ENCODE results near the gene KRTAP4-2. TPM values are rescaled to one million over a fixed set of nuclear protein-coding genes. Genes with fewer than 3 reads are reported as not detected.

Gene KRTAP4-2
- total and polyA plus RNA-seq, 2 donors (not counting 3 experiments of a cell fraction or from before 2014, with no cell fraction given): not detected

DNA sequence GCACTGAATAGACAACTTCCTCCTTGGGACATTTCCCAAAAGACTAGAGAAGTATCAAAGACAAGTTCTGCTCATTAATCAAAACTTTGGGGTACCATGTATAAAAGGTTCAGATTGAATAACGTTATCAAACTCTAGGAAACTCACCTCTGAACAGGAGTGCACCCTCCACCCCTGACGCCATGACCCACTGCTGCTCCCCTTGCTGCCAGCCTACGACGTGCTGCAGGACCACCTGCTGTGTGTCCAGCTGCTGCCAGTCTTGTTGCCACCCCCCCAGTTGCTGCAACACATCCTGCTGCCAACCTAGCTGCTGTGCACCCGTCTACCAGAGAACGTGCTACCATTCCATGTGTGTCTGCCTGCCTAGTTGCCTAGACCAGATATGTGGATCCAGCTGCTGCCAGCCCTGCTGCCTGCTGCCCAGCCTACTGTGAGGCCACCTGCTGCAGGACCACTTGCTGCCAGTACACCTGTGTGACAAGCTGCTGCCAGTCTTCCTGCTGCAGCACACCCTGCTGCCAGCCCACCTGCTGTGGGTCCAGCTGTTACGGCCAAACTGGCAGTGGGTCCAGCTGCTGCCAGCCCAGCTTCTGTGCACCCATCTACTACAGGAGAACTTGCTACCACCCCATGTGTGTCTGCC, 34.6 kb upstream of the KRTAP4-2 start:
- no peaks in the 10 kb centered on the region for H3K27me3 ChIP-seq (ENCODE audit: control insufficient read depth in 2 of 2, insufficient read depth in 2 of 2, low read length in 2 of 2)
- H4K20me1 ChIP-seq (replicated peaks; ENCODE audit: control insufficient read depth, extremely low read depth, insufficient read depth, low read length): no peaks in the 10 kb centered on the region
- H3K79me2 ChIP-seq (ENCODE audit: control insufficient read depth, insufficient read depth, low read length): no peaks in the 10 kb centered on the region
- H3K9ac ChIP-seq (replicated peaks; ENCODE audit: extremely low read depth, insufficient read depth, low read length): no peak overlapping the region
- no peak overlapping the region for H3K4me3 ChIP-seq (replicated peaks in 1 of 3; ENCODE audit: insufficient read depth in 1 of 3, low read depth in 1 of 3, low read length in 3 of 3)
- ChIA-PET POLR2A (no interaction called here), CTCF (no interaction called here)
- dilution Hi-C loops (cut with MboI; ENCODE audit: extremely low pct_ligation_motif_present, low sequenced_read_pairs) (no loop called here), intact Hi-C loops (cut with micrococcal nuclease) (no loop called here)
- BruUV-seq (replicated peaks): no TSS peak
- no peaks in the 10 kb centered on the region for H3K36me3 ChIP-seq (ENCODE audit: control insufficient read depth in 2 of 2, extremely low read depth in 1 of 2, insufficient read depth in 2 of 2, low read length in 2 of 2)
- H3K27ac ChIP-seq (ENCODE audit: insufficient read depth, low read depth, low read length): no peak overlapping the region
- H3K4me2 ChIP-seq (ENCODE audit: insufficient read depth, low read length): no peak overlapping the region
- H3K4me1 ChIP-seq (ENCODE audit: control insufficient read depth, extremely low read depth, insufficient read depth, low read length): no peaks in the 10 kb centered on the region
- no peaks in the 10 kb centered on the region for H3K9me3 ChIP-seq (replicated peaks; ENCODE audit: control insufficient read depth, insufficient read depth, low read length)
- no peak for DNase-seq (ENCODE audit: low read depth, low spot score)
- no peaks in the 10 kb centered on the region for H3K9me1 ChIP-seq (replicated peaks; ENCODE audit: control insufficient read depth, extremely low read depth, insufficient read depth, low read length)
- H2AFZ ChIP-seq (ENCODE audit: low read depth, low read length): no peak overlapping the region
- TF ChIP-seq EZH2 (IDR thresholded peaks at IDR 0.05; ENCODE audit: borderline replicate concordance, low read depth, low read length, severe bottlenecking): no peak
- no peak for TF ChIP-seq POLR2AphosphoS5 (IDR thresholded peaks at IDR 0.05; ENCODE audit: insufficient read depth, low read depth, low read length)
- TF ChIP-seq, protein P1, sequence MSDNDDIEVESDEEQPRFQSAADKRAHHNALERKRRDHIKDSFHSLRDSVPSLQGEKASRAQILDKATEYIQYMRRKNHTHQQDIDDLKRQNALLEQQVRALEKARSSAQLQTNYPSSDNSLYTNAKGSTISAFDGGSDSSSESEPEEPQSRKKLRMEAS (IDR thresholded peaks at IDR 0.05; ENCODE audit: insufficient read depth, insufficient read length): no peak
- no peak for TF ChIP-seq JUN (IDR thresholded peaks at IDR 0.05; ENCODE audit: borderline replicate concordance, insufficient read depth, insufficient read length, low read depth)
- no peak for FAIRE-seq

DNA sequence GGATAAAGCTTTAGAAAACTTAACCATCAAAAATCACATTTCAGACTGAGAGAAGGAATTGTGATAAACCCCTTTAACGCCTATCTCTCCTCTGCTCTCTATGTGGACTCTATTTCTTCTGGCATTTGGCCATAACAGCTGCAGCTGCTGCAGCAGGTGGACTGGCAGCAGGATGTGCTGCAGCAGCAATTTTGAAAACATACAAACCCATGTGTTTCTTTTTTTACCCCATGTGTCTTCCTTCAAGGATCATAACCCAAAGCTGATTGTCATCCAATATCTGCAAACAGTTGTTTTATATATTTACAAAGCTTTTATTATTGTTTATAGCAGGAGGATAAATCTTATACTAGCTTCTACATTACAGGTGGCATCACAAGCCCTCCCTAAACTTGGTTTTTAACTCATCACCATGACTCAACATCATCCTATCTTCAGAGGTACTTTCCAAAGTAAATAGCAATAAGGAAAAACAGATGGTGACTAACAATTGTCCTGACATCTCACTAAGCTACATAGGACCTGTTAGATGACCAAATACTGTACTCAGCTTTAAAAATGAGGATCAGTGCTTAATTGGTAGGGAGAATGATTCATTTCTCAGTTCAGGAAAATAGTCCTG, 33.9 kb upstream of the KRTAP4-2 start:
- dilution Hi-C loops (cut with MboI; ENCODE audit: extremely low pct_ligation_motif_present, low sequenced_read_pairs): no loop called here
- no peaks in the 10 kb centered on the region for H4K20me1 ChIP-seq (replicated peaks; ENCODE audit: control insufficient read depth, extremely low read depth, insufficient read depth, low read length)
- H3K9ac ChIP-seq (replicated peaks; ENCODE audit: extremely low read depth, insufficient read depth, low read length): no peak overlapping the region
- DNase-seq (ENCODE audit: low read depth, low spot score): no peak
- H3K4me2 ChIP-seq (ENCODE audit: insufficient read depth, low read length): no peak overlapping the region
- no peak overlapping the region for H3K4me3 ChIP-seq (replicated peaks in 1 of 3; ENCODE audit: insufficient read depth in 1 of 3, low read depth in 1 of 3, low read length in 3 of 3)
- H3K36me3 ChIP-seq (ENCODE audit: control insufficient read depth in 2 of 2, extremely low read depth in 1 of 2, insufficient read depth in 2 of 2, low read length in 2 of 2): no peaks in the 10 kb centered on the region
- H3K4me1 ChIP-seq (ENCODE audit: control insufficient read depth, extremely low read depth, insufficient read depth, low read length): no peaks in the 10 kb centered on the region
- no peaks in the 10 kb centered on the region for H3K9me3 ChIP-seq (replicated peaks; ENCODE audit: control insufficient read depth, insufficient read depth, low read length)
- no peaks in the 10 kb centered on the region for H3K9me1 ChIP-seq (replicated peaks; ENCODE audit: control insufficient read depth, extremely low read depth, insufficient read depth, low read length)
- BruUV-seq (replicated peaks): no TSS peak
- no peak for FAIRE-seq
- ChIA-PET CTCF (no interaction called here), POLR2A (no interaction called here)
- H3K27ac ChIP-seq (ENCODE audit: insufficient read depth, low read depth, low read length): no peak overlapping the region
- no peaks in the 10 kb centered on the region for H3K27me3 ChIP-seq (ENCODE audit: control insufficient read depth in 2 of 2, insufficient read depth in 2 of 2, low read length in 2 of 2)
- TF ChIP-seq POLR2A (IDR thresholded peaks at IDR 0.05; ENCODE audit: low read depth, low read length) (no peak), GATA2 (IDR thresholded peaks at IDR 0.05; ENCODE audit: insufficient read depth, insufficient read length, low read depth, low read length) (no peak), MYC (IDR thresholded peaks at IDR 0.05; ENCODE audit: low read depth, low read length) (no peak), FOS (IDR thresholded peaks at IDR 0.05; ENCODE audit: borderline replicate concordance, insufficient read depth, low read length) (no peak), POLR2AphosphoS5 (IDR thresholded peaks at IDR 0.05; ENCODE audit: insufficient read depth, low read depth, low read length) (no peak), EZH2 (IDR thresholded peaks at IDR 0.05; ENCODE audit: borderline replicate concordance, low read depth, low read length, severe bottlenecking) (no peak), JUN (IDR thresholded peaks at IDR 0.05; ENCODE audit: borderline replicate concordance, insufficient read depth, insufficient read length, low read depth) (no peak)
- TF ChIP-seq, protein P2, sequence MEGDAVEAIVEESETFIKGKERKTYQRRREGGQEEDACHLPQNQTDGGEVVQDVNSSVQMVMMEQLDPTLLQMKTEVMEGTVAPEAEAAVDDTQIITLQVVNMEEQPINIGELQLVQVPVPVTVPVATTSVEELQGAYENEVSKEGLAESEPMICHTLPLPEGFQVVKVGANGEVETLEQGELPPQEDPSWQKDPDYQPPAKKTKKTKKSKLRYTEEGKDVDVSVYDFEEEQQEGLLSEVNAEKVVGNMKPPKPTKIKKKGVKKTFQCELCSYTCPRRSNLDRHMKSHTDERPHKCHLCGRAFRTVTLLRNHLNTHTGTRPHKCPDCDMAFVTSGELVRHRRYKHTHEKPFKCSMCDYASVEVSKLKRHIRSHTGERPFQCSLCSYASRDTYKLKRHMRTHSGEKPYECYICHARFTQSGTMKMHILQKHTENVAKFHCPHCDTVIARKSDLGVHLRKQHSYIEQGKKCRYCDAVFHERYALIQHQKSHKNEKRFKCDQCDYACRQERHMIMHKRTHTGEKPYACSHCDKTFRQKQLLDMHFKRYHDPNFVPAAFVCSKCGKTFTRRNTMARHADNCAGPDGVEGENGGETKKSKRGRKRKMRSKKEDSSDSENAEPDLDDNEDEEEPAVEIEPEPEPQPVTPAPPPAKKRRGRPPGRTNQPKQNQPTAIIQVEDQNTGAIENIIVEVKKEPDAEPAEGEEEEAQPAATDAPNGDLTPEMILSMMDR (IDR thresholded peaks at IDR 0.05; ENCODE audit: extremely low read depth in 1 of 2, insufficient read depth in 1 of 2, low read depth in 1 of 2, low read length in 2 of 2): no peak
- TF ChIP-seq, protein P1 (IDR thresholded peaks at IDR 0.05; ENCODE audit: insufficient read depth, insufficient read length): no peak
- H3K79me2 ChIP-seq (ENCODE audit: control insufficient read depth, insufficient read depth, low read length): no peaks in the 10 kb centered on the region
- H2AFZ ChIP-seq (ENCODE audit: low read depth, low read length): no peak overlapping the region
- intact Hi-C loops (cut with micrococcal nuclease): no loop called here
